ENCODE results near the gene EGFLAM. TPM values are rescaled to one million over a fixed set of nuclear protein-coding genes. Genes with fewer than 3 reads are reported as not detected.

Gene EGFLAM
- total RNA-seq, 2 experiments from 2014 or later: not detected

DNA sequence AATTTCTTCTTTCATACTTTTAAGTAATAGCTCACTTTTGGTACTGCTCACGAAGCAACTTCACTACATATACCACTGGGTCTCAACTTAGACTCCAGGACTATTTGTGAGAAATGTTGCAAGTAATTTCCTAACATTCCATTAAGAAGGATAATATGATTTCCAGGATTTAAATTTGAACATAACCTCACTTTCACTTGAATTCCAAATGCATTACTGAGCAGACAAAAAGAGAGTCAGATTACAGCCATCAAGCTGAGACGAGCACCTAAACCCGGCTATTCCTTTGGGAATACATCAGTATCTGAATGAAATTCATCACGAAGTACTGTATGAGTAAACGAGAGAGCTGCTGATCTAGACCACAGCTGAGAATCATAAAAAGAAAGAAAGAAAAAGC lies 250.8 kb downstream of the EGFLAM start:
- ChIA-PET POLR2A (interaction anchor here (1.1 kb wide), 1 partner anchor 14 kb away, joined by 3 read pairs; no protein-coding TSS in a partner anchor), CTCF (interaction anchor here (1.7 kb wide), 1 partner anchor 68 kb away, joined by 7 read pairs; no protein-coding TSS in a partner anchor)
- no peak overlapping the region for H3K4me3 Mint-ChIP-seq
- H3K4me1 Mint-ChIP-seq (ENCODE audit: low read depth): no peaks in the 10 kb centered on the region
- TF ChIP-seq, protein P1, sequence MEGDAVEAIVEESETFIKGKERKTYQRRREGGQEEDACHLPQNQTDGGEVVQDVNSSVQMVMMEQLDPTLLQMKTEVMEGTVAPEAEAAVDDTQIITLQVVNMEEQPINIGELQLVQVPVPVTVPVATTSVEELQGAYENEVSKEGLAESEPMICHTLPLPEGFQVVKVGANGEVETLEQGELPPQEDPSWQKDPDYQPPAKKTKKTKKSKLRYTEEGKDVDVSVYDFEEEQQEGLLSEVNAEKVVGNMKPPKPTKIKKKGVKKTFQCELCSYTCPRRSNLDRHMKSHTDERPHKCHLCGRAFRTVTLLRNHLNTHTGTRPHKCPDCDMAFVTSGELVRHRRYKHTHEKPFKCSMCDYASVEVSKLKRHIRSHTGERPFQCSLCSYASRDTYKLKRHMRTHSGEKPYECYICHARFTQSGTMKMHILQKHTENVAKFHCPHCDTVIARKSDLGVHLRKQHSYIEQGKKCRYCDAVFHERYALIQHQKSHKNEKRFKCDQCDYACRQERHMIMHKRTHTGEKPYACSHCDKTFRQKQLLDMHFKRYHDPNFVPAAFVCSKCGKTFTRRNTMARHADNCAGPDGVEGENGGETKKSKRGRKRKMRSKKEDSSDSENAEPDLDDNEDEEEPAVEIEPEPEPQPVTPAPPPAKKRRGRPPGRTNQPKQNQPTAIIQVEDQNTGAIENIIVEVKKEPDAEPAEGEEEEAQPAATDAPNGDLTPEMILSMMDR (IDR thresholded peaks at IDR 0.05): no peak
- no peaks in the 10 kb centered on the region for H3K9me3 Mint-ChIP-seq
- DNase-seq: no peak
- ATAC-seq: no peak
- H3K27ac Mint-ChIP-seq: no peak overlapping the region
- peaks cover 20% of the 10 kb centered on the region for H3K27me3 Mint-ChIP-seq
- no peaks in the 10 kb centered on the region for H3K36me3 Mint-ChIP-seq (ENCODE audit: low read depth)
- intact Hi-C loops (cut with micrococcal nuclease): no loop called here

Data from activated CD8-positive, alpha-beta T cell treated with anti-CD3 and anti-CD28 coated beads for 36 hours (primary cell).